HG03039 (cell line): ENCODE data around the gene NSG2.
"Not testable (repeated sequence)": the region's sequence is repeated elsewhere in the genome, so short reads cannot be mapped to it uniquely, and the experiment has no call there.

Source experiments
- ATAC-seq: cut with Tn5 transposase; IDR thresholded peaks from one replicate; pipeline ENCODE4 v1.9.1; 2021; ENCODE audit warnings: mild to moderate bottlenecking, moderate library complexity; ENCODE audit not compliant: unreplicated experiment

NSG2 gene

DNA sequence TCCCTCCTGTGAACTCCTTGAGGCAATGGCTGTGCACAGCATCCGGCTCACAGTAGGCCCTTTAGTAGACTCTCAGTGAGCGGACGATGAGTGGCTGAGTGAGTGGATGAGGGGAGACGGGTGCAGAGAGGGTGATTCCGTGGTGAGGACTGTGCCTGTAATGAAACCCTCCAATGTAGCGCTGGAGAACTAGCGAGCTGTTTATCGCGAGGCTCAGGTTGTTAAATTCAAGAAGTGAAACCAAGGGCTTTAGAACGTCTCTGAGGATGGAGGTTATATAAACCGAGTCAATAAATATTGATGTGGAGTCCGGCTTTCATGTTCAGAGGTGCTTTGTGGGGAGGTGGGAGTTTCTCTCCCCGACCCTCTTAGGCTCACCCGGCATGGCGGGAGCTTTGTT is 53.2 kb downstream of the NSG2 start:
- no peak for ATAC-seq

DNA sequence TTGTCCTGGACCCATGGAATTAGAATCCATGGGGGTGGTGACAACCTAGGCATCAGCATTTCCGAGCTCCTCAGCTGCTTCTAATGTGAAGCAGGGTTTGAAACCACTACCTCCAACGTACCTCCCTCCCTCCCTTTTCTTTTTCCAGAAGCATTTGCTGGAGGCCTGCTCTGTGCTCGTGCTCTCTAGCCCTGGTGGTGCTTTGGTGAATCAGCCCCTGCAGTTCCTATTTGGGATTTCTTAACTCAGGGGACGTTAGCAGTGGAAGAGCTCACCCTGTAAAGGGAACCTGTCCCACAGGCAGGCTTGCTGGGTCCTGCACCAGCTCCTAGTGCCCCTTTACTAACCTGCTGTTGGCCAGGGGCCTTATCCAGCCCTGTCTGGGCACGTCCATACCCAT is 55.0 kb downstream of the NSG2 start:
- ATAC-seq, result no peak

DNA sequence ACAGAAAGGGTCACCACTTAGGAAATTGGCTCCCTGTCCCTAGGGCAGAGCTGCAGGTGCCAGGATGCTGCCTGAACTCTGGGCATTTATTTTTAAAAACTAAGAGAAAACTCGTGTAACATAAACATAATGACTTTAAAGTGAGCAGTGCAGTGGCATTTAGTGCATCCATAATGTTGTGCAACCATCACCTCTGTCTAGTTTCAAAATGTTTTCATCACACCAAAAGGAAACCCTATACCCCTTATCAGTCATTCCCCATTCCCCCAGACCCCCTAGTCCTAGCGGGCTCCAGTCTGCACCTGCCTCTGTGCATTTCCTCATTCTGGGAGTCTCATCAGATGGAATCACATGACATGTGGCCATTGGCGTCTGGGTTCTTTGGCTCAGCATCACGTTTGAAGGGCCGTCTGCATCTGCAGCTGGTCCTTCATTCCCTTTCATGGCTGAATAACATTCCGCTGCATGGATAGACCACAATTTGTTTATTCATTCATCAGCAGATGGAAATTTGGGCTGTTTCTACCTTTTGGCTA is 55.8 kb downstream of the NSG2 start:
- no peak for ATAC-seq

DNA sequence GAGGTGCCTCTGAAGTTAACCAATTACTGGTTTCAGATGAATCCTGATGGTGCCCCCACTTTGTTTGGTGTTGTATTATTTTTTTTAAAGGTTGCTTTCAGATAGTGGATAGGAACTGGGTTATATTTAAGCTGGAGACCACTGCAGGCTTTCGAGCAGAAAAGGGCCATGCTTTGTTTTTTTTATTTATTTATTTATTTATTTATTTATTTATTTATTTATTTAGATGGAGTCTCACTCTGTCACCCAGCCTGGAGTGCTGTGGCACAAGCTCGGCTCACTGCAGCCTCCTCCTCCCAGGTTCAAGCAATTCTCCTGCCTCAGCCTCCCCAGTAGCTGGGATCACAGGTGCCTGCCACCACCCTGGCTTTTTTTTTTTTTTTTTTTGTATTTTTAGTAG is 57.1 kb downstream of the NSG2 start:
- not testable (repeated sequence) for ATAC-seq

DNA sequence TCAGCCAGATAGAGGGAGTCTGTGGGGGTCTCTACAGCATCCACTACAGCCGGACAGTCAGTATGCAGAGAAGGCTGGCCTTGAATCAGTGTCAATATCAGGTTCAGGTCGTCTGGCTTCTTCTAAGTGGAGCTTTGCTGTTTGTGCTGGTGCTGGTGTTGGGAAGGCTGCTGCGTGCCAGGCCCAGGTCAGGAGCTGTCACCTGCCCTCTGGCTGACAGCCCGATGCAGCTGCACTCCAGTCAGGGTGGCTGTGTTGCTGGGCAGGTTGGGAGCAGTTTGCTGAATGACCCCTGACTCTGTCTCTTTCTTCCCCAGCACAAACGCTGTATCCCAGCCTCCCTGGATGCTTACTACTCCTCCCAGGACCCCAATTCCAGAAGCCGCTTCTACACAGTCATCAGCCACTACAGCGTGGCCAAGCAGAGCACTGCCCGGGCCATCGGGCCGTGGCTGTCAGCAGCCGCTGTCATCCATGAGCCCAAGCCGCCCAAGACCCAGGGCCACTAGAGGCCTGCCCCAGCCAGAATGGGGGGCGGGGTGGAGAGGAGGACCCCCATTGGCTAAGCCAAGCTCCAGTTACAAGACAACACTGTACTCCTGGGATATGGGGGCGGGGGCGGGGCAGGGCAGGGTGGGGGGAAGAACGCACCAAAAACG is 61.6 kb downstream of the NSG2 start:
- ATAC-seq, result no peak

DNA sequence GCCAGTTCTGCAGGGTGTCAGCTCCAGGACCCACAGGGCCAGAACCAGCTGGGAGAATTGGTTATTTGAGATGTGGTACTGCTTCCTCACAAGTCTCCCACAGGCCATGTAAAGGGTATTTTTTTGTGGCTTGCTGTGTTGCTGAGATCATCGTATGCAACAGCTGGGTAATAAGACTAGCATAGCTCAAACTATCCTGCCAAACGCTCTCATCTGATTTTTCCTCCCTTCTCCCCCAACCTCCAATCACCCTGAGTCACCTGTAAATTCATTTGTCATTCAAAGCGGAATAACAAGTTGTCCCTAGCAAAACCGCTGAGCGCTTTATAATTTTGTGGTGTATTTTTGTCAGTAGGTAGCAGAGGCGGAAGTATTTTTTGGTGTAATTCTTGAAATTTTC is 63.2 kb downstream of the NSG2 start:
- no peak for ATAC-seq

DNA sequence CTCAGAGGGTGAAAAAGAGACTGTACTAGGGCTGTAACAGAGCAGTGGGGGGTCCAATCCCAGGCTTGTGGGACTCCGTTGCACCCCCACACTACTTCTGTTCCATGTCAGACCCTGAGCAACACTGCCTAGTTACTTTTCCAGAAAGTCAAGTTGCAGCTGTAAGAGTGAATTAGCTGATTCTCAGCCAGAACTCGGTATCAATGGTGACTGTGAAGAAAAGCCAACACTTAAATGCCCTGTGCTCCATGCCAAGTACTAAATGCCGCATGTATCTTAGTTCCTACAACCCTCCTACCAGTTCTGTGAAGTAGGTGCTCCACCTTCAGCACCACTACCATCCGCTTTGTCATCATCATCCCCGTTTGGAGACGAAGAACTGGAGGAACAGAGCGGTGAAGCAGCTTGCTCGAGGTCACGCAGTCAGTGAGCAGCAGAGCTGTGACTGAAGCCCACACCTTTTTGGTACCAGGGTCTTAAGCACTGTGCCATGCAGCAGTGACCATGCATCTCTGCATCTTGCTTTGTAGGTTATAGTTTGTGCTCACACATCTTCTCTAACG is 64.3 kb downstream of the NSG2 start:
- no peak for ATAC-seq

DNA sequence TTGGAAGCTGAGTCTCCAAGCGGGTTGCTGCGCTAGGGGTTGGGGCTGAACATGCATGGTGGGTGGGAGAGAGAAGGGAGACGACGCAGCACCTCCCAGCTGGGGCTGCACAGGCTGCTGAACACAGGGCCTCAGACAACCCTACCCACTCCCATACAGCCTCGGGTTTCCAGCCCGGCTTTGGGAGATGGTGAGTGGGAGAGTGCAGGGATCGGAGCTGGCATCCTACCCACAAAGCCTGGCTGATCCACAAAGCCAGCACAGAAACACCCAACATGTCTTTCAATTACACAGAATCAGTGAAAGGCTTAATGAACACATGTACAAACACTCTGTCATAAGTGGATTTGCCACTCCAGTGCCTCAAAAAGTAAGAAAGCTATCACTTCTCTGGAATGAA is 64.8 kb downstream of the NSG2 start:
- no peak for ATAC-seq

DNA sequence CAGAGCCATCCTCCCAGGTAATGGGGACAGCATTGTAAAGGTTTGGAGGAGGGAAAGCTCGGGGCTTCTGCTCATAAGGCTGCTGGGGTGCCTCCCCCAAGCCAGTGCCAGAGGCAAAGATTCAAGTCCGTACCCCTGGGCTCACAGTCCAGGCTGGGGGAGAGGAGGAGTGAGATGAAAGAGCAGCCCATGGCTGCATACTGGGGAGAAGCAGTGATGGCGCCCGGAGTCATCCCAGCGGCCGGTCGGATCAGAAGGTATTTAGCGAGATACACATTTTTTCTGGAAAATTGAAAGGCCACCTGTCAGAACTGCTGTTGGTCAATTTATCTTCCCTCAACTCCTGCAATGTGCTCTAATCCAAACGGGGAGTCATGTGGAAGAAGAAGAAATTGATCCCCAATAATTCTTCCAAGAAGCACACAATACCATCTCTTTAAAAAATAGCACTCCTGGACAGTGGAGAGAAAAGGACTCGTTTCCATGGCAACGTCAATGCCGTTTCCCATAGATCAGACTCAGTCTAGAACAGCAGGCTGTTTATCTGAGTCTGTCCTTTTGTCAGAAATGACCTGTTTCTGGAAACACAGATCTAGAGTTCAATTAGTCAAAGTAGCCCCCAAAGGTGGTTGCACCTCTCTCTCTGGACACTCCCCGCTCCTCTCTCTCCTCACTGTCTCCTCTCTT is 65.9 kb downstream of the NSG2 start:
- ATAC-seq, result no peak

DNA sequence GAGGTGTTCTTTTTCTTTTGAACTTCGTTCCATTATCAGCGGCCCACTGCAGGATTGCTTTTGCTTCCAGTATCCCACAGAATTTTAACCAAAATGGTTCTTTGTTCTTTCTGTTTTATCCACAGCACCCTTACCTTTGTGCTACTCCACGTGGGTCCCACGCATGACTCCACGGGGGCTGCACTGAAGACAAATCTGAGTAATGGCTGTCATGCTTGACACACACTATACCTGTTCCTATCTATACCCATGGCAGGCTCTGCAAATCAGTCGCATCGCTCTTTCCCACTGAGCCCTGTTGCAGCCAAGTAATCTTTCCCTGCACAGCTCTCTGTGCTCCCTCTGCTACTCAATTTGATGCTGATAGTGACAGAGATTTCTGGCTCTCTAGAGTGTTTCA is 69.7 kb downstream of the NSG2 start:
- ATAC-seq, result no peak

DNA sequence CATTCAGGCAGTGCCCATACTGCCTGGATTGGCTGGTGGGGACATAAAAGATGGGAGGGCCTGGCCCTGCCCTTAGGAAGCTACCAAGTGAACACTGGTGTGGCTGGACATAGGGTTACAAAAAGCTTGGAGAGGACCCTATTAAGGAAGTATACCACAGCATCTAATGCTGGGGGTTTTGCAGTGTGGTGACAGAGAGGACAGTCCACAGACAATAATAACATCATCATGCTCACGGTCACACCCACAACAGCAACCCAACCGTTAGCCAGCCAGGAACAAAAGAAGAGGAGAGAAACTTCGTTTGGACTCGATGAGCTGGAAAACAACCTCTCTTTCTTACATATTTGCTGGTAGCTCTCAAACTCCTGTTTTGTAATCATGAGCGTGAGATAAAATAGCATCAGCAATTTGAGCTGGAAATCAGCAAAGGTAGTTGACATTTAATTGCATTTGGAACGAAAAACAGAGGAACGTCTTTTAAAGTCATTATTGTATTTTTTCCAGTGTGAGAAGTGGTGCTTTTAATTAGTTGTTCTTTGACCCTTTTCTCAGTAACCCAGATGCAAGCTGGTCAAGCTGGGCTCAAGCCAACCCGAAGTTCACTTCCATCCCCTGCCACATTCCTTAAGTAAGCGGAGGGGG is 73.4 kb downstream of the NSG2 start:
- no peak for ATAC-seq

DNA sequence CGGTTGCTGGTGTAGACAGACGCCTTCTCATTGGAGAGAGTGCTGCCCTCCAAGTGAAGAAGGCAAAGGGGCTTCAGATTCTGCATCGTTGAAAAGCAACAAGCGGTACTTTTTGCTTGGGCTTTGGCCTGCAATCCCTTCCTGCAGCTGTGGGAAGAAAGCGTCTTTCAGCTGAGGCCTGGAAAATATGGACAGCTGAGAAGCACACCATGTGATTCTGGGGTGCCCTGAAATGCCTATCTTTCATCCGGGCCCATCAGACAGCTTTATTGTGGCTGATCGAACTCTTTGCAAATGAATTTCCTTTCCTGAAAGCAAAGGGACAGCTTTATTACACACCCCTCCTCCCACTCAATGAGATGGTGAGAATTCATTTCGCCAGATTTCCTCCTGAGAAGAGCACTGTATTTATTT is 74.0 kb downstream of the NSG2 start:
- ATAC-seq, result no peak

DNA sequence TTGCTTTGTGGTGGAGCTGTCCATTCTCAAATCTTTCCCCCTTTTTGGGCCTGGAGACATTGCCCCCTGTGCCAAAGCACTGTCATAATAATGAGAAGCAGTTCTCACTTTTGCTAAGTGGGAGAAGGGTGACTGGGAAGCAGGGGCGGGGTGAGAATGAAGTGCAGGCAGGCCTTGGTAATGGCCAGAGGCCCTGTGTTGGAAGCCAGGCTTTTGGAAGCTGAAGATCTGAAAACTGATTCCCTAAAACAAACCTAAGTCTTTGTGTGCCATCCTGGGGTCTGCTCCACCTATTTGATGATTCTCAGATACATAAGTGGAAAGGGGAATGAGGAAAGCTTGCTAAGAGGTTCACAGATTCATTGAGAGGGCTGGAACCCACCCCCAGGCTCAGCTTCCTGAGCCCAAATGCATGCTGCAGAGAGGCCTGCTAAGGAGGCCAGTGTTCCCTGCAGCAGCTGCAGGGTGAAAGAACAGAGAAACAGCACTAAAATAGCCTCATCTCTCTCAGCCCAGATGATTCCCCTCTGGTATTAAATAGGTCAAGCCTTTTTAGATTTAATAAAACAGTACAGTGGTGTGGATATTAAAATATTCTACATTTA is 75.0 kb downstream of the NSG2 start:
- ATAC-seq, result no peak

DNA sequence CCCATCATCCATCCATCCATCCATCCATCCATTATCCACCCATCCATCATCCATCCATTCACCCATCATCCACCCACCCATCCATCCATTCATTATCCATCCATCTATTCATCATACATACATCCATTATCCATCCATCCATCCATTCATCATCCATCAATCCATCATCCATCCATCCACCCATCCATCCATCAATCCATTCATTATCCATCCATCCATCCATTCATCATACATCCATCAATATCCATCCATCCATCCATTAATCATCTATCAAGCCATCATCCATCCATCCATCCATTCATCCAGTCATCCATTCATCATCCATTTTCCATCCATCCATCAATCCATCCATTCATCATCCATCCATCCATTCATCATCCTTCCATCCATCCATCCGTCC is 89.0 kb downstream of the NSG2 start:
- ATAC-seq, result no peak

DNA sequence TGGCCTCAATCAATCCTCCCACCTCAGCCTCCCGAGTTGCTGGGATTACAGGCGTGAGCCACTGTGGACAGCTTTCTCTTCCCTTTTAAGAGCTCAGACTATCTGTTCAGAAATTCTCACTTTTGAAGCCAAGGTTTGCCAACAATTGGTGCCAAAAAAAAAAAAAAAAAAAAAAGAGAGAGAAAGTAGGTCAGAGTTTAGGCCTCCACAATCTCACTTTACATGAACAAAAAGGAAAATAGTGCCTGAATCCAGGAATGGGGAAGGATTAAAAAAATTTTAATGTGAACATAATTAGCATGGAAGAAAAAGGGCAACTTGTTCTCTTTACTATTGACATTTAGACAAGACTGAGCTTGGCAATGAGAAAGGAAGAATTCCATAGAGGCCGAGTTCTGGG is 94.1 kb downstream of the NSG2 start:
- ATAC-seq, result no peak

DNA sequence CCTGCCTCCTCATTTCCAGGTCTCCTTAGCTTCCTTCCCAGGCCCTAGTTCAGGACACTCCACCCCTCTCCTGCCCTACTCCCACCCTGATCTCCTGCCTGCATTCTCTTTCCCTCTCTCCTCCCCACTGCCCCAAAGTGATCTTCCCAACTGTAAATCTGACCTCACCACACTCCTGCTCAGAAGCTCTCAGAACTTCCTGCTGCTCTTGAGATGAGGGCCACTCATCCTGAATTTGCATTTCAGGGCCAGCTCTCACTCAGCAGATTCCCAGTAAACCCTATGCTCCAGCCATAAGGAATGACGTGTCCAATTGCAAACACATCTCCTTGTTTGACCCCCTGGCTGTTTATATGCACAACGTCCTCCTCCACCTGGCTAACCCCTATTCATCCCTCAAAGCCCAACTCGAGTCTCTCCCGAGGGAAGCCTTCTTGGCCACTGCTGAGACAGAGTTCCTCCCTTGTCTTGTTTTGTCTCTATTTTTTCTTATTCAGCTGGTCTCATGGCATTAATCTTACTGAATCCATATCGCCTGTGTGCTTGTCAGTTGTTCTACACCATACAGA is 95.0 kb downstream of the NSG2 start:
- no peak for ATAC-seq

DNA sequence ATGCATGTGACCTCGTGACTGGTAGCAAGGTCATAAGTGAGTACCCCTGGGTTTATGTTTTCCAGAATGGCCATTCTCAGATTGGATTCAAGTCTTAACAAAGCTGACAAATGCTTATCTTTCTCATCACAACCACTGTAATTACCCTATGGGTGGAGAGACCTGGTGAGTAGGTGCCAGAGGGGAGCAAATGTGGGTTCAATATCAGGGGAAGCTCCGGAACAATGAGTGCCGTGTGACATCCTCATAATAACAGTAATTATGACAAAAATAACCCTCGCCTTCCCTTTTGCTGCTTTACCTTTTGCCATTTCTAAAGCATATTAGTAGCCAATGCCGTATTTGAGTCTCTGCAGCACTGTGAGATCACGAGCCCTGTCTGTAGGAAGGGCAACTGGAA is 95.9 kb downstream of the NSG2 start:
- no peak for ATAC-seq

DNA sequence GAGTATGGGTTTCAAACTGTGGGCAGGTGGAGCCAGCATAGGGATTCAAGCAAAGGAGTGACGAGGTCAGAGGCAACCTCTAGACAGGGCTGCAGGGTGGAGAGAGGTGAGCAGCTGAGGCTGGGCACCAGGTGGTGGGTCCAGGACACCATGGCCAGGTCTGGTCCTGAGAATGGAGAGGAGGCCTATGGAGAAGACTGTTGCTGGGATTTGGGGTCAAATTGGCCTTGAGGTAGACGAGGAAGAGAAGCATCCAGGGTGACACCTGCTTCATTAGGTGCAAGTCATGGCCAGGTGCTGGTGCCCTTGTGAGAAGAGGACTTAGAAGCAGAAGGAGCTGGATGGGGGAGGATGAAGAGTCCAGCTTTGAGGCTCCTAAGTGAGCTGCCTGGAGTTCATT is 99.6 kb downstream of the NSG2 start:
- no peak for ATAC-seq

DNA sequence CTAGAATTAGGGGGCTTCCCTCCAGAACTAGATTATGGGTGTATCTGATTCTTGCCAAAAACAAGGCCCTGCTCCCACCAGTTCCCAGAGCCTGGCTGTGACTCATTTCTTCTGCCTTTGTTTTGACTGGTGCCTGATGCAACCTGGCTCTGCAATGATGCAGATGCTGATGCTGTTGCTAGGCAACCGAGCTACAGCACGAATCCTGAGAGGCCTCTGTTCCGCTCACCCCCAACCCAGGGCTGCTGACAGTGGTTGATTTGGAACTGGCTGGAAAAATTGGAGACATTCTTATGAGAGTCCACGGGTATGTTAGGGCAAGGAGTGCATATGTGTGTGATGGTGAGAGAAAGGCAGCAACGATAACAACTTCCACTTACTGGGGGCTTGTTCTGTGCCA is 100.3 kb downstream of the NSG2 start:
- ATAC-seq, result no peak

DNA sequence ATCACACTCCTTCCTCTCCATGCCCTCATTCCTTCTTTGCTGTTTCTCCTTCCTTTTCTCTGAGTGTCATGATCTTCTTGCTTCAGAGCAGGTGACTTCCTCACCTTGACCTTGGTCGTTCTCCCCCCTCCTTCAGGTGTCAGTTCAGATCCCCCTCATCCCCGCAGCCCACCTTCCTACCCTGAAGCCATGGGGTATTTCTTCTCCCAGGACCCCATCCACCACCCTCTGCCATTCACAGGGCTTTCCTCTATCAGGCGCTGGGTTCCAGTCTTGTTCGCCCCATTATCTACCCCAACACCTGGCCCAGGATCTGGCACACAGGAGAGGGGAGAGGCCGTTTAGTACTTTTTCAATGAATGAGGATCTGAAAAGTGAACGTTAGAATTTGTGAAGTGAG is 101.0 kb downstream of the NSG2 start:
- ATAC-seq, result no peak

DNA sequence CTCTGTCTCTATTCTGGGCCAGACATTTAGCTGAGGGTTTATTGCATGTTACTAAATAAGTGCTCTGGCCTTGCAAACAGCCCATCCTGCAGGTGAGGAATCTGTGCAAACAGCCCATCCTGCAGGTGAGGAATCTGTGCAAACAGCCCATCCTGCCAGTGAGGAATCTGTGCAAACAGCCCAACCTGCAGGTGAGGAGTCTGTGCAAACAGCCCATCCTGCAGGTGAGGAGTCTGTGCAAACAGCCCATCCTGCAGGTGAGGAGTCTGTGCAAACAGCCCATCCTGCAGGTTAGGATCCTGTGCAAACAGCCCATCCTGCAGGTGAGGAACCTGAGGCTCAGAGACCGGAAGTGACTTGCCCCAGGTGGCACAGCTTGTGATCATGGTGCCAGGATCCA is 101.5 kb downstream of the NSG2 start:
- not testable (repeated sequence) for ATAC-seq
